Neural cell (in vitro differentiated cells): ENCODE results near the gene ANO3.

Source experiments
- CTCF ChIP-seq: fragments of 450-650 bp; IDR thresholded peaks from 2 replicates; pipeline ENCODE4 v1.5.1; 2014; ENCODE audit warnings: antibody characterized with exemption, mild to moderate bottlenecking, moderate library complexity; ENCODE audit not compliant: poor library complexity, severe bottlenecking
- EP300 ChIP-seq: fragments of 450-650 bp; conservative IDR thresholded peaks from 2 replicates; pipeline ENCODE4 v1.6.1; 2014; ENCODE audit warnings: antibody characterized with exemption, mild to moderate bottlenecking, moderate library complexity; ENCODE audit not compliant: poor library complexity, severe bottlenecking
- POLR2AphosphoS5 ChIP-seq: IDR thresholded peaks from 2 replicates; pipeline ENCODE4 v1.6.1; 2012
- REST ChIP-seq: IDR thresholded peaks from 2 replicates; pipeline ENCODE4 v1.6.1; 2012; ENCODE audit warnings: borderline replicate concordance
- SMC3 ChIP-seq: fragments of 450-650 bp; conservative IDR thresholded peaks from 2 replicates; pipeline ENCODE4 v1.6.1; 2014; ENCODE audit warnings: antibody characterized with exemption, mild to moderate bottlenecking, moderate library complexity; ENCODE audit not compliant: poor library complexity

GRCh38 chr11:26607725-26608506 is 276.0 kb downstream of the ANO3 start:
- TF ChIP-seq CTCF (no peak), EP300 (no peak), POLR2AphosphoS5 (no peak), REST (no peak), SMC3 (no peak)
